ENCODE measurements around the gene CLPSL1.

CLPSL1 gene

DNA sequence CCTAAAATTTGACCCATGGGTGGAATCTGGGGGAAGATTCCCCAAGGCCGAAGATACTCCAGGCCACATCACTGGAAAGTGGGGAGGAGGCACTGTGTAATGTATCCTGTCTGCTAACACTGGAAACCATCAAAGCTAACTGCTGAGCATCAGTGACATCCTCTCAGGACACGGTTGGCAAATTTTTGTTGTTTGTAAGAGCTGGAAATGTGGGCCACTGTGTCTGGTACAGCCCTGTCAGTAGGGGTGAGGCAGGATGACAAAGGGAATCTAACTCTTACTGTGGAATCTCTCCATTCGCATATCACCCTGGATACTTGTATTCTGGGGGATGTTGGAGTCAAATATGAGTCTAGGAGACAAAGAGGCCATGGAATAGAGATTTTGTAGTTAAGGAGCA is 21.4 kb upstream of the CLPSL1 start:
- no peak for DNase-seq

DNA sequence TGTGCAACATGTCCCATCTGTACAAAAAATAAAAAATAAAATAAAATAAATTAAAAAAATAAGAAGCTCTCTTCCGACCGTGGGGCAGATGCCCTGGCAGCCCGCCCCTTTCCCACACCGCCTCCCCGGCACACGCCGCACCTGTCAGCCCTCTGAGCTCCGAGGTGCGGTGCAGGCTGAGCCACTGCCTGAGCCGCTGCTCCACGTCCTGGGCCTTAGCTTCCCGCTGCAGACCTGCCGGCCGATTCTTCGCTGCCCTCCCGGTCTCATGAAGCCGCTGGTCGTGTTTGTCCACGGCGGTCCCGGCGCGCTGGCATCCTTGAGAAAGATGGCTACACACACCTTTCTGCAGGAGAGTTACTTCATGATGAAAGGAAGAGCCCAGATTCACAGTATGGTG is 15.1 kb upstream of the CLPSL1 start:
- no peak for DNase-seq

DNA sequence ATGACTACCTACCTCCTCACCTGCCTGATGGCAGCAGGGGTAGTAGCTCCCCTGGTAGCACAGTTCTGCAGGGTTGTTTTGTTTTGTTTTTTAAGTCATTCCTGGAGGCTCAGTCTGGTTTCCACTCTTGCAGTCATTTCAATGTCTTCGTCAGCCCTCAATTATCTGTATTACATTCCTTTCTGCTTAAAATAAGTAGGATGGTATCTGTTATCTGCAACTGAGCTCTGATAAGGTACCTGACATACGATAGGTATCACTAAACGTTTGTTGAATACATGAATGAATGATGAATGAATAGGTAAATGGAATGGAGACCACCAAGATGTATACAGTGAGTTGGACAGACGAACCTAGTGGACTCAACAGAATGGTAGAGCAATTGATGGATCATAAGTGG is 11.6 kb upstream of the CLPSL1 start:
- DNase-seq = no peak

DNA sequence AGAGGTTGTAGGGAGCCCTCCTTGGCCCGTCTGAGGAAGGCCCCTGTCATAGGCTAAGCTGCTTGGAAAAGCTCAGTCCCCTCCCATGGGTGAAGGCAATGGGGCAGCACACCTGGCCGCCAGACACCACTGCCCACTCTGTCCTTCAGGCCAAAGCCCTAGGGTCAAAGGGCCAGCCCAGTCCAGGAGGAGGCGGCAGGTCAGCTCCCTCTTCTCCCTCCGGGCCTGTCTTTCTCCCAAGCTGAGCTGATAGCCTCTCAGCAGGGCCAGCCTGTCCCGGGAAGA is 9.5 kb upstream of the CLPSL1 start:
- DNase-seq = no peak

DNA sequence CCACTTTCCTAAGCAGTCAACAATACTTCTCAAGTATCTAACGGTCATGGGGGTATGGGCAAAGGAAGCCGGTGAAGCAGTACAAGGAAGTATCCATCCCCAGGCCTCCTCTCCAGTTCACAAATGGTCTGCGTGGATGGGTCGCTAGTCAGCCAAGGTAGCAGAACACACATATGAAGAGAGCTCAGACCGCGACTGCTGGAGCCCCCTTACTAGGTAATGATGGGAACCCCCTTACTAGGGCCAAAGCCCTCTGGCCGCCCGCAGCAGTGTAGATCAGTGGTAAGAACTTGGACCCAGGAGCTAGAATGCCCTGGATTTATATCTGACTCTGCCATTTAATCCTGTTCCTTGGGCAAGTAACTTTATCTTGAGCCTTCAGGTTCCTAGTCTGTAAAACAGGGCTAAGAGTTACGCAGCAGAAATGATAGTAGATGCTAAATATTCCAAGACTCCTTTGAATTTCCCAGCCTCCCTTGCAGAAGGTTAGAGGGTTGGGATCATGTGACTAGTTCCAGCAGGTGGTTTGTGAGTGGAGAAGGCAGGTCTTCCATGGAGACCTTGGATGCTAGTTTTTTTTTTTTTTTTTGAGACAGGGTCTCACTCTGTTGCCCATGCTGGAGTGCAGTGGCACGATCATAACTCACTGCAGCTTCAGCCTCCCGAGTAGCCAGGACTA is 6.6 kb upstream of the CLPSL1 start:
- DNase-seq = no peak

DNA sequence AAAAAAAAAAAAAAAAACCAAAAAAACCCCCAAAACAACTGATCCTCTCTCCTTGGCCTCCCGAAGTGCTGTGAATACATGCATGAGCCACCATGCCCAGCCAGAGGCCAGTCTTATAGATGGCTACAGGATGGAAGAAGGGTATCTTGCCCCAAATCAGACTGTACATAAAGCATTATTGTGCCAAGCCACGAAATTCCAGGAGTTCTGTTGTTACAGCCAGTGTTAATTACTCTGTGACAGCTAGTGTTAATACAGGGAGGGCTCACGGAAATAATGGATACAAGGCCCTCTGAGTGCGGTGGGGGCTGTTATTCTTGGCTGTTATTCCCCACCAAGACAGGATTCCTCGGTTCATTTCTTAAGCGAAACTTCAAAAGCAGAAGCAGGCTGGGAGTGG is 5.8 kb upstream of the CLPSL1 start:
- DNase-seq = no peak

DNA sequence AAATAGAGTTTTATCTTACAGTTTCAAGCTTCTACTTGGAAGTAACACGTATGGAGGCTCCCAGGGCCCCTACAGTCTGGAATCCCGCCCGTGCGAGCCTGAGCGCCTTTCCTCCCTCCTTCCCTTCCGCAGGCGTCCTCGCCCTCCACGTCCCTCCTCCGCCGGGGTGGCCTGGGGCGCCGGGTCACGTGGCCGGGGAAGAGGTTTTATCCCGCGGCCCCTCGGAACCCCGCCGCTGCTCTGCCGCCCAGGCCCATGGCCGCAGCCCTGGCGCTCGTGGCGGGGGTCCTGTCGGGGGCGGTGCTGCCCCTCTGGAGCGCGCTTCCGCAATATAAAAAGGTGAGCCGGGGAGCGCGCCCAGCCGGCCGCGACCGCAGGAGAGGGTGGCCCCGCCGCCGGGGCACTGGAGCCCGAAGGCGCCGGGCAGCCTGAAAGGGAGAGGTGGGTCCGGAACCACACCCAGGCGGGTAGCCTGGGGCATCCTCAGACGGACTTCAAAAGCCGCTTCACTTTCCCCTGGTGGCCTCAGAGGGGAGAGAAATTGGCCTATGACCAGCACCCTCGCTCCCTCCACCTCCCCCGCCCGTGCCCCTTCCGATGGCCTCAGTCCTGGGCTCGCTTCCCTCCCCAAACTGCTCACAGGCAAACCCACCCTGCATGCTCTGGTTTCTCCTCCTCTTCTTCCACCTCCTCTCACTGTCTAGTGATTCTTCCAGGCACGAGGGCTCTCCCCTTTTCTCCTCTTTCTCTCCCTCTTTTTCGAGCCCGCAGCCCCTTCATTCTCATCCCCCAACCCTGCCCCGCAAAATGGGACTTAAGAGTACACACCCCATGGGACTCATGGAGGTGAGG is 4.2 kb upstream of the CLPSL1 start, which contains the start of gene CLPSL2:
Gene CLPSL2, plus strand, starts transcription at position 235 of the 852 bp plus-strand sequence. Its CDS starts 21 bp downstream, at position 256.
- DNase-seq = no peak

DNA sequence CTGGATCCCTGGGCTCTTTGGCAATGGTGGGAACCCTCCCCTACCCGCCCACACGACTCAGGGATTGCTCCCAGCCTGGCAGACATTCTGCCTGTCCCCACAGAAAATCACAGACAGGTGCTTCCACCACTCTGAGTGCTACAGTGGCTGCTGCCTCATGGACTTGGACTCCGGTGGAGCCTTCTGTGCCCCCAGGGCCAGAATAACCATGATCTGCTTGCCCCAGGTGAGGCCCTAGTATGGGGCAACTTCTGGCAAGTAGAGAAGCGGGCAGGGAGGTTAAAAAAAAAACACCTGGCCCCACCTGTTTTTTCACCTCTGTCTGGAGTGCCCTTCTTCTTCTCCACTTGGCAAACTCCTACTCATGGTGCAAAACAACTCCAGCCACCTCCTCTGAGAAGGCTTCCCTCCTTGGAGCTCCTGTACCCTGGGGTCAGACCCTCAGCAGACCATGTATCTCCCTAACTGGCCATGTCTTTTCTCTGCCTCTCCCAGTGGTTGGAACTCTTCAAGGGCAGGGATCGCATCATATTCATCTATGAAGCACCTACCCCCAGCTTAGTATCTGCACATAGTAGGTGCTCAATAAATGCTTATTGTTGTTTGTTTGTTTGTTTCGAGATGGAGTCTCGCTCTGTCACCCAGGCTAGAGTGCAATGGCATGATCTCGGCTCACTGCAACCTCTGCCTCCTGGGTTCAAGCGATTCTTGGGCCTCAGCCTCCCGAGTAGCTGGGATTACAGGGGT is 3.3 kb upstream of the CLPSL1 start:
- no peak for DNase-seq

DNA sequence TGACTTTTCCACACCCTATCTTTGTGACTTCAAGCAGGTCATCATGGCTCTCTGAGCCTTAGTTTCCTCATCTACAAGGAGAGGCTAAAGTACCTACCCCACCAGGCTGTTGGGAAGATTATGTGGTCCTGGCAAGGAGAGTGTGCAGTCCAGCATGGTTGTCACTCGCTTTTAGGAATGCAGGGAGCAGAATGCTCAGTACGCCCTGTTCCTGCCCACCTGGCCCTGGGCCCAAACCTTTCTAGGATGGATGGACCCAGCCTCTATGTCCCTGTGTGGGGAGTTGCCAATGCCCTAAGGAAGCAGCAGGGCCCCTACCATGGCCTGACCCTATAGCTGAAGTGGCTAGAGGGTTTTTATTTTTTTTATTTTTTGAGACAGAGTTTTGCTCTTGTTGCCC is 2.4 kb upstream of the CLPSL1 start:
- no peak for DNase-seq

DNA sequence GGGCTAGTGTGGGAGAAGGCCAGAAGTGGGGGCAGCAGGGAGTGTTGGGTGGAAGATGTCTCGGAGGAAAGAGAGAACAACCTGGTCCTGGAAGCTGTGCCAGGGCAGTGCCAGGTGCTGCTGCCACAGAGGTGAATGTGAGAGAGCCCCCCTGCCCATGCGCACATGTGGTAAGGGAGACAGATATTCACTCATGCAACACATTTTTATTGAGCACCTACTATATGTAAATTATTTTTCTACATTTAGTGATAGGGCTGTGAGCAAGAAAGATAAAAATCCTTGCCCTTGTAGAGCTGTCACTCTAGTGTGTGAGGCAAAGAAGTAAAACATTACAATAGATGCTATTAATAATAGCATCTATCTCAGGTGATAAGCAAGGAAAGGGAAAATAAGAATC is 471 bp downstream of the CLPSL1 start:
- DNase-seq = no peak

DNA sequence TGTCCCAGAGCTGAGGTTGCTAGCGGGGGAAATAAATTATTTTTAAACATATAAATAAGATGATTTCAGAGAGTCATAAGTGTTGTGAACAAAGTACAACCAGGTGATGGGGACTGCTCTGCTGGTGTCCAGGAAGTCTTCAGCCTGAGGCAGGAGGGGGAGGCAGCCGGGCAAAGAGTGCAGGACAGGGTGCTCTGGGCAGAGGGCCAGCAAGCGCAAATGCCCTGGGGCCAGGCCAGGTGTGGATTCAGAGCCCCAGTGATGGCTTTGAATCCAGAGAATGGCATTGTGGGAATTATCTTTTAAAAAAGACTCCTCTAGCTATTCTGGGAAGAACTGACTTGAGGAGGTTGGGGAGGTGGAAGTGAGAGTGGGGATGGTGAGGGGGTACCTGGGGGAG is 1.6 kb downstream of the CLPSL1 start:
- DNase-seq = no peak

DNA sequence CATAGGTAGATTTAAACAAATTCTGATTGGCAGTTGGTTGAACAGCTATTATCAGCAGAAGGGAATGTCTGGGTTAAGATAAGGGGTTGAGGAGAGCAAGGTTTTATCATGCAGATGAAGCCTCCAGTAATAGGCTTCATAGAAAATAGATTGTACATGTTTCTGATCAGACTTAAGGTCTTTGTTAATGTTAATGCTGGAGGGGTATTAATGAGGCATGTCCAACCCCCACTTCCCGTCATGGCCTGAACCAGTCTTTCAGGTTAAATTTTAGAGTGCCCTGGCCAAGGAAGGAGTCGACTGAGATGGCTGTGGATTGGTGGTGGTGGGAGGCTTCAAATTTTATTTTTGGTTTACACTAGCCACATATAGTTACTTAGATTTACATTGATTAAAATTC is 3.4 kb downstream of the CLPSL1 start:
- no peak for DNase-seq

DNA sequence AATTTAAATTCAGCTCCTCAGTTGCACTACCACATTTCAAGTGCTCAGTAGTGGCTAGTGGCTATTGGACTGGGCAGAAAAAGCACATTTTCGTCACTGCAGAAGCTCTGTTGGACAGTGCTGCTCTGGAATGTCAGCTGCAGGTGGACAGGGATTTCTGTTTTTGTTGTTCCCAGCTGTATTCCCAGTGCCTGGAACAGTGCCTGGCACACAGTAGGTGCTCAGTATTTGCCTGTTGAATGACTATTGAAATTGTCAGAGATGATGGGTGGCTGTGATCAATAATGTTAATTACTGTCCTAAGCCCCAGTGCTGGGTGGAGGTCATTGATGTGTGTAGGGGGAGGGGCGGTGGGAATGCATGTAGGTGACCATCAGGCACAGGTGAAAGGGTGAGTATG is 5.5 kb downstream of the CLPSL1 start:
- no peak for DNase-seq

DNA sequence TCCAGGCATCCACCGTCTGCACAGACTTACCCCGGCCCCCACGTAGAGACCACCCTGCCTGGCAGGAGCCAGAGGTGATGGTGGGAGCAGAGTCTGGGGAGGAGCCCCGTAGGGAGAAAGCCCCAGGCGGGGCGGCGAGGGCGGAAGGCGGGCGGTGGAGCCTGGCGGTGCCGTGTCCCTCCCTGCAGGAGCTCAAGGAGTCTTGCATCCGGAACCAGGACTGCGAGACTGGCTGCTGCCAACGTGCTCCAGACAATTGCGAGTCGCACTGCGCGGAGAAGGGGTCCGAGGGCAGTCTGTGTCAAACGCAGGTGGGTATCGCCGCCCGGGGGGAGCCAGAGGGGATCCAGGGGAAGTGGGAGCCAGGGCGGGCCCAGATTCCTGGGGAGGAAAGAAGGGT is 6.0 kb downstream of the CLPSL1 start:
- DNase-seq = no peak

DNA sequence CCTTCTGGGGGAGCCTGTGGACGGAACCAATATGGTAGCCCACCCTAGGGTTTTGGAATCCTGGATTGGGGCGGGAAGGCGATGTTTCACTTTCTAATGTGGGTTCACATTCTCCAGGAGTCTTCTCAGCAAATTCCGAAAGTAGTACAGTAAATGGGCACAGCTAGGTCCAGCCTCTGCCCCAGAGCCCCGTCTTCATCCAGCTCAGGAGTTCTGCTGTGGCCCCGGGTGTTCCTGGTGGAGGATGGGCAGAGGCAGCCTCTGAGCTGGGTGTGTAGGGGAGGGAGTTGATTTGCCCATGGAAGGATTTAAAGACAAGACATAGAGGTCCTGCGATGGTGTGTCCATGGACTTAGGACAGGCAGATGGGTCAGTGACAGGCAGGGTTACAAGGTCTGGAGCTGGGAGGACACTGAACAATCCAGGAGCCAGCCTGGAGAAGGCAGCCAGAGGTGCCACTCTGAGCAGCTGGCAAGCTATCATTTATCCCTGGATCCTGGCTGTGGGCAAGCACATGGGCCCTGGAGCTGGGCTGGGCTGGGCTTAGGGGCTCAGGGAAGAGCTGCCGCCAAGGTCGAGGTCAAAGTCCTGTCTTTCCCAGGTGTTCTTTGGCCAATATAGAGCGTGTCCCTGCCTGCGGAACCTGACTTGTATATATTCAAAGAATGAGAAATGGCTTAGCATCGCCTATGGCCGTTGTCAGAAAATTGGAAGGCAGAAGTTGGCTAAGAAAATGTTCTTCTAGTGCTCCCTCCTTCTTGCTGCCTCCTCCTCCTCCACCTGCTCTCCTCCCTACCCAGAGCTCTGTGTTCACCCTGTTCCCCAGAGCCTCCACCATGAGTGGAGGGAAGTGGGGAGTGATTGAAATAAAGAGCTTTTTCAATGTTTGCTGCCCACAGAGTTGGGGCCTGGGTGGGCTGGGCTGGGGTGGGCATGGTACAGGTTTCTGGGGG is 6.7 kb downstream of the CLPSL1 start:
- DNase-seq = no peak

DNA sequence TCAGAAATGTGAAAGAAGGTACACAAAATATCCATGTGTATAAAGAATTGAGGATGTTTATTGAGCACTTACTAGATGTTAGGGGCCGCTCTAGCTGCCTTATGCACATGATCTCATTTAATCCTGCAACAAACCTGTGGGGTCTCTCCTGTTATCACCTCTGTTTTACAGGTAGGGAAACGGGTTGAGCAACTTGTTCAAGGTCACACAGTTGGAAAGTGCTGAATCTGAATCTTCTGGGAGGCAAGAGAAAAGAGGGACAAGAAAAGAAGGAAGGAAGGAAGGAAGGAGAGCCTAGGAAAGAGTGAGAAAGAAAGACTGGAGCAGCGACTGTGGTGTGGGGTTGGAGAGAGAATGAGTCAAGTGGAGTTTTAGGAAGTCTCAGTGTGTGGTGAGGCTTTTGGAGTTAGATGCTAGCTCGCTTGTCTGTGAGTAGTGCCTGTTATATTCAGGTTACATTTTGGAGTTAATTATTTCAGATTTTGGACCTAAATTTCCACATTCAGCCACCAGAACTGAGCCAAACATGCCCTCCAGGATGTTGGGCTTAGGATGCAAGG is 7.7 kb downstream of the CLPSL1 start:
- DNase-seq = no peak

DNA sequence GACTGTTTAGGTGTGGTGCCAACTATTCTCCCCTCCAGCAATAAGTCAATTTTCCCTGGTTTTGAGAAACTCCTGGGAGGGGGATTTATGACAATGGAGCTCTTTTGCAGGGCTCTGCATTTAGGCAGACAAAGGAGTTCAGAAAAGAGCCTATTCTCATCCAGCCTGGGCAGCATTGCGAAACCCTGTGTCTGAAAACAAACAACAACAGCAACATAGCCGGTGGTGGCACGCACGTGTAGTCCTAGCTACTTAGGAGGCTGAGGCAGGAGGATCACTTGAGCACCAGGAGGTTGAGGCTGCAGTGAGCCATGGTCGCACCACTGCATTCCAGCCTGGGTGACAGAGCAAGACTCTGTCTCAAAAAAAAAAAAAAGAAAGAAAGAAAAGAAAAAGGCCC is 9.9 kb downstream of the CLPSL1 start:
- DNase-seq = no peak

DNA sequence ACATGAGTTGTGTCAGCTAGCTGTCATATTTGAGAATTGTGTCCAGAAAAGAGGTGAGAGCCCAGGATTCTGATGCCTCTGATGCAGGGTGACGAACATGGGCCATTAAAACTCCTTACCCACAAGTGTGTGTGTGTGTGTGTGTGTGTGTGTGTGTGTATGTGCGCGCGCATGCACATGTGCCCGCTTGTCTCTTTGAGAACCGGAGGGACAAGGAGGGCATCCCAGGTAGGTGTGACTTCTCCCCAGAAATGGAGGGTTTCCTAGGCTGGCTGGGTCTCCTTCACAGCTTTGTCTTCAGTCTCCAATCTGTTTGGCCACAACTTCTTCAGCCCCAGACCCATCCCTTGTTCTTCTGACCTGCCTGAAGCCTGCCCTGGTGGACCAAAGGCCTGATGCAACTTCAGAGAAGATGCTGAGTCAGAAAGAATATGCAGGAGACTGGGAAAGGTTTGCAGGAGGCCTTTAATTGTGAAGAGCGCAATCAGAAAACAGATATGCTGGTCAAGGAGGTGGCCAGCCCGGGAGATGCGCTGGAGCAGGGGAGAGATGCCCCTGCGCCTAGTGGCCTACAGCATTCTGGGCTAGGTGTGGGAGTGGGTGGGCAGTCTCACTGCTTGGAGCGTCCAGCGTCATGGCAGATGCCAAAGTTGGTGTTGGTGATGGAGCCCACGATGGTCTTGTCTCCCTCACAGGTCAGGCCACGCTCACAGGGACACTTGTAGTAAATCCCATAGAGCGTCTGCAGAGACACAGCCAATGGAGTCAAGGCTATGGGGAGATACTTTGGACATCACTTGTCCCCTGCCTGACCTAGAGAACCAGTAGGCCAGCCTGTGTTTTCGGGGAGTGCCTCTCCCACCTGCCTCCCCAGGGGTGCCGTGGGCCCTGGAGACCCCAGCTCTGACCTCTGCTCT is 14.0 kb downstream of the CLPSL1 start:
- DNase-seq = no peak

DNA sequence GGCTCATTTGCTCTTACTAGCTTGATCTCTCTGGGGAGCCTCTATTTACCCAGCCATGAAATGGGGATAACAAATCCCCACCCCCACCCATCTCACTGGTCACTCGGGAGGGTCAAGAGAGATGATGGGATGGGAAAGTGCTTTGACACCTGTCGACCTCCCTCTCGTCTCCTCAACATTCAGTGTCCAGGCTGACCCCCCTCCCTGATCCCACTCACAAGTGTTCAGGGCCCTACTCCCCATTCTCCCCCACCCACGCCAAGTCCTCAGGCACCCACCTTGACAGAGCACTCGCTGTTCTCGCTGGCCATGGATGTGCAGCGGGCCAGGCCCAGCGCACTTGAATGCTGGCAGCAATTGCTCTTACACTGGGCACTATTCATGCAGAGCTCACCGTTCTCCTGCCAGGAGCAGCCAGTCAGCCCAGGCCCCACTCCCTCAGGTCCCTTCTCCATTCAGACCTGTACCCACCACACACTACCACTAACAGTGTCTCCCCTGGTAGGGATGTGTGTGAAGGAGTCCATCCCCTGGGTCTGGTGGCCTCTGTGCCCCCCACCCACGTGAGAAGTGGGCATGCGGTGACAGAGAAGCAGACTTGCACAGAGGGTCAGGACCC is 14.7 kb downstream of the CLPSL1 start:
- DNase-seq = no peak

DNA sequence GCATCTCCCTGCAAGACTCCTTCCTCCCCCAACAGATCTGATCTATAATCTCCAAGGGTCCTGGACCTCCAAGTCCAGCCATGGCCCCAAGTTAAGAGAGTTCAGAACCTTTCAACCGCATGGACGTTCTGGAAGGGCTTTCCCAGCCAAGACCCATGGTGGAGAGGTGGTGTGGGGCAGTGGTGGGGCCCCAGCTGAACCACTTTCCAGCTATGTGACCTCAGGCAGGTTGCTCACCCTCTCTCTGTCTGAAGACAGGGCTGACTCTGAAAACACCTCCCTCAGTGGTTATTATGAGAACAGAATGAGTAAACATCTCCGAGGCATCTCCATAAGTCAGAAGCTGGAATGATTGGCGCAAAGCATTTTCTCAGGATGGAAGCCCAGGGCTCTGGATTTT is 15.4 kb downstream of the CLPSL1 start:
- no peak for DNase-seq

Measured in stimulated activated CD4-positive, alpha-beta T cell treated with anti-CD3 and anti-CD28 coated beads, Interleukin-12 subunit alpha, Interleukin-12 subunit beta, amount 100 ng/mL, for 4 hours (primary cell).